Astrocyte (in vitro differentiated cells and primary cell): ENCODE data around the gene OPRL1. TPM values are rescaled to one million over a fixed set of nuclear protein-coding genes. Genes with fewer than 3 reads are reported as not detected.
A peak's percentile ranks its signal among the peaks of the same experiment; 100 is the strongest.

Experiments used
- DNase-seq: peaks from one replicate; pipeline ENCODE4 v3.0.0-alpha.2; 2010; ENCODE audit warnings: low read depth
- FAIRE-seq: peaks from 2 replicates; lab custom pipeline; 2011; peaks lifted over from hg19 to GRCh38; lab: Jason Lieb, UNC
- H2AFZ ChIP-seq: 2 replicates; pipeline ENCODE4 v1.6.0; 2012; ENCODE audit warnings: low read depth, low read length, inconsistent platforms
- H3K27ac ChIP-seq: 2 replicates; pipeline ENCODE4 v1.5.1; 2011; ENCODE audit warnings: low read depth, low read length, inconsistent platforms
- H3K27me3 ChIP-seq: 2 replicates; pipeline ENCODE4 v1.6.0; 2011; ENCODE audit warnings: low read length, inconsistent platforms; ENCODE audit not compliant: insufficient read depth
- H3K36me3 ChIP-seq: 2 replicates; pipeline ENCODE4 v1.5.1; 2011; ENCODE audit warnings: low read length, inconsistent platforms; ENCODE audit not compliant: insufficient read depth
- H3K4me1 ChIP-seq: 2 replicates; pipeline ENCODE4 v1.5.1; 2011; ENCODE audit warnings: low read length, inconsistent platforms; ENCODE audit not compliant: insufficient read depth
- H3K4me2 ChIP-seq: 2 replicates; pipeline ENCODE4 v1.6.0; 2012; ENCODE audit warnings: low read length, inconsistent platforms
- H3K4me3 ChIP-seq: 2 replicates; pipeline ENCODE4 v1.5.1; 2011; ENCODE audit warnings: low read depth, mild to moderate bottlenecking, low read length, inconsistent platforms; ENCODE audit not compliant: insufficient read depth
- H3K79me2 ChIP-seq: 2 replicates; pipeline ENCODE4 v1.6.0; 2012; ENCODE audit warnings: mild to moderate bottlenecking, low read length, inconsistent platforms; ENCODE audit not compliant: insufficient read depth
- H3K9ac ChIP-seq: 2 replicates; pipeline ENCODE4 v1.6.0; 2012; ENCODE audit warnings: mild to moderate bottlenecking, low read length, inconsistent platforms
- H3K9me3 ChIP-seq: 2 replicates; pipeline ENCODE4 v1.5.1; 2012; ENCODE audit warnings: low read depth, mild to moderate bottlenecking, low read length, inconsistent platforms; ENCODE audit not compliant: insufficient read depth
- H4K20me1 ChIP-seq: 2 replicates; pipeline ENCODE4 v1.6.0; 2012; ENCODE audit warnings: low read length, inconsistent platforms; ENCODE audit not compliant: insufficient read depth
- H3K27ac Mint-ChIP-seq: one replicate; pipeline ENCODE4 v1.8.0; 2021; ENCODE audit warnings: mild to moderate bottlenecking, mixed read lengths; ENCODE audit not compliant: unreplicated experiment
- H3K27me3 Mint-ChIP-seq: one replicate; pipeline ENCODE4 v1.8.0; 2021; ENCODE audit warnings: low read depth, mixed read lengths; ENCODE audit not compliant: unreplicated experiment
- H3K36me3 Mint-ChIP-seq: one replicate; pipeline ENCODE4 v1.8.0; 2021; ENCODE audit warnings: low read depth, mixed read lengths; ENCODE audit not compliant: unreplicated experiment
- H3K4me1 Mint-ChIP-seq: one replicate; pipeline ENCODE4 v1.8.0; 2021; ENCODE audit warnings: low read depth, mixed read lengths; ENCODE audit not compliant: unreplicated experiment
- H3K4me3 Mint-ChIP-seq: one replicate; pipeline ENCODE4 v1.8.0; 2021; ENCODE audit warnings: mild to moderate bottlenecking, moderate library complexity, mixed read lengths; ENCODE audit not compliant: unreplicated experiment
- H3K9me3 Mint-ChIP-seq: one replicate; pipeline ENCODE4 v1.8.0; 2021; ENCODE audit warnings: mild to moderate bottlenecking, mixed read lengths; ENCODE audit not compliant: unreplicated experiment
- CTCF ChIP-seq: IDR thresholded peaks from 2 replicates; pipeline ENCODE4 v1.5.1; 2011; ENCODE audit warnings: low read depth, mild to moderate bottlenecking, inconsistent platforms, low read length, moderate library complexity; ENCODE audit not compliant: insufficient read depth
- EZH2 ChIP-seq: IDR thresholded peaks from 2 replicates; pipeline ENCODE4 v1.6.1; 2012; ENCODE audit warnings: mild to moderate bottlenecking, low read length, inconsistent platforms; ENCODE audit not compliant: insufficient read depth
- total RNA-seq: library from RNA; stranded (reverse); gene quantifications from 2 replicates; pipeline ENCODE4 v1.2.1, GENCODE V29; 2021

Gene OPRL1
- total RNA-seq, 1 donor from 2014 or later: 2.8 TPM

- Histone ChIP-seq H3K27me3 (peaks cover 11% of the 10 kb centered on the region), H3K4me3 (no peak overlapping the region), H3K36me3 (no peaks in the 10 kb centered on the region), H4K20me1 (no peaks in the 10 kb centered on the region), H3K79me2 (no peaks in the 10 kb centered on the region), H3K4me1 (peaks cover 11% of the 10 kb centered on the region), H3K27ac (no peak overlapping the region), H3K4me2 (no peak overlapping the region), H3K9ac (no peak overlapping the region), H2AFZ (no peak overlapping the region), H3K9me3 (no peaks in the 10 kb centered on the region)
- FAIRE-seq: no peak
- Mint-ChIP-seq H3K36me3 (no peaks in the 10 kb centered on the region), H3K27me3 (peaks cover 15% of the 10 kb centered on the region), H3K4me3 (no peak overlapping the region), H3K27ac (peak overlapping the region; percentile 26), H3K9me3 (no peaks in the 10 kb centered on the region), H3K4me1 (peaks cover 6% of the 10 kb centered on the region)
- TF ChIP-seq EZH2 (no peak), CTCF (no peak)
- no peak for DNase-seq
Observed at GRCh38 chr20:64056889-64057627, 22.8 kb upstream of the OPRL1 start.

- peaks cover 18% of the 10 kb centered on the region for H3K4me1 ChIP-seq
- H3K27ac Mint-ChIP-seq: peak overlapping the region; percentile 26
- TF ChIP-seq EZH2: no peak
- peak; percentile 53 for TF ChIP-seq CTCF
- H3K9me3 ChIP-seq: no peaks in the 10 kb centered on the region
- peaks cover 10% of the 10 kb centered on the region for H3K27me3 Mint-ChIP-seq
- no peak overlapping the region for H3K4me3 Mint-ChIP-seq
- H4K20me1 ChIP-seq: no peaks in the 10 kb centered on the region
- no peak for DNase-seq
- no peak overlapping the region for H3K27ac ChIP-seq
- no peak overlapping the region for H3K9ac ChIP-seq
- no peaks in the 10 kb centered on the region for H3K36me3 ChIP-seq
- no peaks in the 10 kb centered on the region for H3K9me3 Mint-ChIP-seq
- peaks cover 8% of the 10 kb centered on the region for H3K27me3 ChIP-seq
- H3K36me3 Mint-ChIP-seq: no peaks in the 10 kb centered on the region
- peak overlapping the region; percentile 3 for H3K4me2 ChIP-seq
- no peaks in the 10 kb centered on the region for H3K79me2 ChIP-seq
- H2AFZ ChIP-seq: no peak overlapping the region
- no peak overlapping the region for H3K4me3 ChIP-seq
- peaks cover 6% of the 10 kb centered on the region for H3K4me1 Mint-ChIP-seq
- FAIRE-seq: no peak
Observed at GRCh38 chr20:64057628-64058498, 22.0 kb upstream of the OPRL1 start.
